ENCODE measurements around the gene SYT7.

SYT7 gene

GRCh38 chr11:61534025-61534932 is 46.6 kb downstream of the SYT7 start:
- no peak for DNase-seq

GRCh38 chr11:61533401-61533800 is 47.5 kb downstream of the SYT7 start:
- DNase-seq: no peak

- DNase-seq: no peak
Observed at GRCh38 chr11:61533039-61533375, 47.9 kb downstream of the SYT7 start.

GRCh38 chr11:61532134-61533038 is 48.5 kb downstream of the SYT7 start:
- DNase-seq: peak; percentile 63

- no peak for DNase-seq
Observed at GRCh38 chr11:61531044-61531443, 49.8 kb downstream of the SYT7 start.

GRCh38 chr11:61529537-61530225 is 51.2 kb downstream of the SYT7 start:
- DNase-seq: no peak

GRCh38 chr11:61528114-61528513 is 52.8 kb downstream of the SYT7 start:
- DNase-seq: no peak

- DNase-seq: no peak
Observed at GRCh38 chr11:61526956-61527731, 53.7 kb downstream of the SYT7 start.

GRCh38 chr11:61526229-61526628 is 54.6 kb downstream of the SYT7 start:
- no peak for DNase-seq

GRCh38 chr11:61524963-61525587 is 55.8 kb downstream of the SYT7 start:
- no peak for DNase-seq

- no peak for DNase-seq
Observed at GRCh38 chr11:61524446-61524845, 56.4 kb downstream of the SYT7 start.

- no peak for DNase-seq
Observed at GRCh38 chr11:61522881-61523280, 58.0 kb downstream of the SYT7 start.

- DNase-seq: no peak
Observed at GRCh38 chr11:61518032-61518795, 62.7 kb downstream of the SYT7 start.

- DNase-seq: peak; percentile 55
Observed at GRCh38 chr11:61516675-61517572, 64.0 kb downstream of the SYT7 start.

GRCh38 chr11:61516191-61516590 is 64.7 kb downstream of the SYT7 start:
- DNase-seq: no peak

GRCh38 chr11:61515686-61516085 is 65.2 kb downstream of the SYT7 start:
- no peak for DNase-seq

GRCh38 chr11:61514050-61514917 is 66.6 kb downstream of the SYT7 start:
- no peak for DNase-seq

GRCh38 chr11:61513143-61513765 is 67.6 kb downstream of the SYT7 start:
- no peak for DNase-seq

GRCh38 chr11:61512435-61512834 is 68.4 kb downstream of the SYT7 start:
- DNase-seq: no peak

Measured in activated CD4-positive, alpha-beta T cell treated with anti-CD3 and anti-CD28 coated beads, Interleukin-2, Interleukin-6, amounts not matched to agents 100 ng/mL and 50 ng/mL, durations not matched to agents 16 hours and 8 hours (primary cell).